ENCODE data around the gene GPR31. TPM values are rescaled to one million over a fixed set of nuclear protein-coding genes. Genes with fewer than 3 reads are reported as not detected.

Gene GPR31
- total and polyA plus RNA-seq, 2 experiments from 2014 or later = not detected

- H3K4me3 ChIP-seq = no peak overlapping the region
- DNase-seq (ENCODE audit: low spot score) = no peak
- no peaks in the 10 kb centered on the region for H4K20me1 ChIP-seq (ENCODE audit: insufficient read depth, poor library complexity, severe bottlenecking)
- H3K36me3 ChIP-seq (replicated peaks; ENCODE audit: insufficient read depth, low read depth) = no peaks in the 10 kb centered on the region
- TF ChIP-seq EZH2phosphoT487 (IDR thresholded peaks at IDR 0.05; ENCODE audit: low read depth, severe bottlenecking, unreplicated experiment) = no peak
- TF ChIP-seq EZH2 (IDR thresholded peaks at IDR 0.05; ENCODE audit: borderline replicate concordance) = no peak
- TF ChIP-seq CTCF (IDR thresholded peaks at IDR 0.05; ENCODE audit: poor library complexity) = no peak
- H2AFZ ChIP-seq = no peak overlapping the region
- H3K79me2 ChIP-seq = no peaks in the 10 kb centered on the region
- no peaks in the 10 kb centered on the region for H3K9me2 ChIP-seq (replicated peaks; ENCODE audit: insufficient read depth)
- 83% methylated on average over 7 of the region's 7 CpGs for WGBS (ENCODE audit: low lambda C conversion rate, missing lambda C conversion rate)
- H3K4me2 ChIP-seq = no peak overlapping the region
- peaks cover 6% of the 10 kb centered on the region for H3K4me1 ChIP-seq (ENCODE audit: insufficient read depth)
- H3K9me3 ChIP-seq (ENCODE audit: low read depth) = no peaks in the 10 kb centered on the region
- no peak overlapping the region for H3K27ac ChIP-seq
- no peaks in the 10 kb centered on the region for H3K27me3 ChIP-seq
These were observed 50.0 kb downstream of the GPR31 start for GRCh38 chr6:167107787-167108186.

DNA sequence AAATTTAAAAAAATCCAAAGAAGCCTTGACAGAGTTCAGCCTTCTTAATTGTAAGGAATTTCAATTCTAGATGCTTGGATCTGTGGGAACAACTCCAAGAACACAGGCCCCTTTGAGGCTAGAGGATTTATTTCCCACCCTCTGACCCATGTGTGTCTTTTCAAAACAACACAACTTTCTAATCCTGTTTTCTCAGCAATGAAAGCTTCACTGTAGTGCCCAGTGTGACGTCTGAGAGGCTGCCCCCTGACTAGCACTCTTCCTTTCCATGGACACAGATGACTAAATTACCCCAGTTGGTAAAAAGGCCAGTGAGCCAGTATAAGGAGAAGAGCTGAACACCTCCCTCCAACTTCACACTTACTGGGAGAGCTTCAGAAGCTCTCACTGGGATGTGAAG is 51.4 kb downstream of the GPR31 start:
- H3K27me3 ChIP-seq = no peaks in the 10 kb centered on the region
- H3K4me2 ChIP-seq = no peak overlapping the region
- no peaks in the 10 kb centered on the region for H3K36me3 ChIP-seq (replicated peaks; ENCODE audit: insufficient read depth, low read depth)
- no peaks in the 10 kb centered on the region for H3K79me2 ChIP-seq
- no peak overlapping the region for H2AFZ ChIP-seq
- no peaks in the 10 kb centered on the region for H4K20me1 ChIP-seq (ENCODE audit: insufficient read depth, poor library complexity, severe bottlenecking)
- 62% methylated on average over 1 of the region's 1 CpG for WGBS (ENCODE audit: low lambda C conversion rate, missing lambda C conversion rate)
- no peaks in the 10 kb centered on the region for H3K9me3 ChIP-seq (ENCODE audit: low read depth)
- peaks cover 6% of the 10 kb centered on the region for H3K4me1 ChIP-seq (ENCODE audit: insufficient read depth)
- TF ChIP-seq EZH2 (IDR thresholded peaks at IDR 0.05; ENCODE audit: borderline replicate concordance) (no peak), EZH2phosphoT487 (IDR thresholded peaks at IDR 0.05; ENCODE audit: low read depth, severe bottlenecking, unreplicated experiment) (no peak), CTCF (IDR thresholded peaks at IDR 0.05; ENCODE audit: poor library complexity) (no peak)
- no peak overlapping the region for H3K27ac ChIP-seq
- H3K4me3 ChIP-seq = no peak overlapping the region
- H3K9me2 ChIP-seq (replicated peaks; ENCODE audit: insufficient read depth) = no peaks in the 10 kb centered on the region
- DNase-seq (ENCODE audit: low spot score) = no peak

Other genes with a start within 250 kb of the GPR31 start
- gene RNASET2, start 201.4 kb downstream of the GPR31 start, total RNA-seq = 118 and 144 TPM in 2 replicates
- gene RNASET2, start 201.4 kb downstream of the GPR31 start, polyA plus RNA-seq = 266 and 268 TPM in 2 replicates
- 28.1 and 28.4 TPM in 2 replicates for gene CEP43, start 158.6 kb downstream of the GPR31 start, total RNA-seq
- gene CEP43, start 158.6 kb downstream of the GPR31 start, polyA plus RNA-seq = 17.1 and 20.5 TPM in 2 replicates
- gene CCR6, start 34.9 kb downstream of the GPR31 start, total RNA-seq = 2.0 and 2.6 TPM in 2 replicates
- gene CCR6, start 34.9 kb downstream of the GPR31 start, polyA plus RNA-seq = 0.70 and 1.7 TPM in 2 replicates
- 66.6 and 67.1 TPM in 2 replicates for gene UNC93A, start 133.3 kb upstream of the GPR31 start, total RNA-seq
- gene UNC93A, start 133.3 kb upstream of the GPR31 start, polyA plus RNA-seq = 32.6 and 38.8 TPM in 2 replicates
- gene TTLL2, start 167.1 kb upstream of the GPR31 start, total RNA-seq = not detected in 2 replicates
- 0.70 TPM in 1 of 2 replicates, not detected in the other for gene TTLL2, start 167.1 kb upstream of the GPR31 start, polyA plus RNA-seq